OCI-LY3 (cell line): ENCODE data around the gene SLC9A8.

ENCODE experiments used
- CTCF ChIP-seq: fragments of 200-600, 300-600 bp; sonication (generic); IDR thresholded peaks from 2 replicates; pipeline ENCODE4 v1.5.1; 2014; ENCODE audit warnings: antibody characterized with exemption, low read length, low read depth
- EZH2phosphoT487 ChIP-seq: fragments of 200-600 bp; shearing (Covaris generic); IDR thresholded peaks from 2 replicates; pipeline ENCODE4 v1.6.1; 2018; ENCODE audit warnings: antibody characterized with exemption, mixed run types, low read depth

GRCh38 chr20:49868964-49869363, 56.3 kb downstream of the SLC9A8 start:
- no peak for TF ChIP-seq CTCF
- no peak for TF ChIP-seq EZH2phosphoT487
